GM23248 (cell line): ENCODE measurements around the gene LSM5. TPM values are rescaled to one million over a fixed set of nuclear protein-coding genes. Genes with fewer than 3 reads are reported as not detected.
A peak's percentile ranks its signal among the peaks of the same experiment; 100 is the strongest.

ENCODE experiments used
- DNase-seq: peaks from one replicate; pipeline ENCODE4 v3.0.0-alpha.2; 2015
- H2AFZ ChIP-seq: fragments of 200-600 bp; sonication (generic); 2 replicates; pipeline ENCODE4 v1.6.1; 2016; ENCODE audit warnings: antibody characterized with exemption
- H3F3A ChIP-seq: fragments of 200-600 bp; sonication (generic); 2 replicates; pipeline ENCODE4 v1.6.1; 2016; ENCODE audit warnings: mild to moderate bottlenecking, antibody characterized with exemption, mixed run types; ENCODE audit not compliant: insufficient read depth
- H3K27ac ChIP-seq: fragments of 200-600 bp; sonication (generic); 2 replicates; pipeline ENCODE4 v1.5.1; 2016; ENCODE audit warnings: mild to moderate bottlenecking
- H3K27me3 ChIP-seq: fragments of 200-600 bp; sonication (generic); replicated peaks from 2 replicates; pipeline ENCODE4 v1.6.1; 2016; ENCODE audit warnings: mild to moderate bottlenecking; ENCODE audit not compliant: insufficient read depth
- H3K36me3 ChIP-seq: fragments of 200-600 bp; sonication (generic); 2 replicates; pipeline ENCODE4 v1.6.1; 2016; ENCODE audit warnings: low read depth, mild to moderate bottlenecking
- H3K4me1 ChIP-seq: fragments of 200-600 bp; sonication (generic); 2 replicates; pipeline ENCODE4 v1.6.1; 2016; ENCODE audit warnings: mild to moderate bottlenecking; ENCODE audit not compliant: insufficient read depth
- H3K4me2 ChIP-seq: fragments of 200-600 bp; sonication (generic); one replicate; pipeline ENCODE4 v1.6.1; 2016; ENCODE audit warnings: mild to moderate bottlenecking; ENCODE audit not compliant: unreplicated experiment
- H3K4me3 ChIP-seq: fragments of 200-600 bp; sonication (generic); 2 replicates; pipeline ENCODE4 v1.5.1; 2016; ENCODE audit warnings: mild to moderate bottlenecking
- H3K79me2 ChIP-seq: fragments of 200-600 bp; sonication (generic); 2 replicates; pipeline ENCODE4 v1.6.1; 2016; ENCODE audit warnings: mild to moderate bottlenecking; ENCODE audit not compliant: insufficient read depth
- H3K9ac ChIP-seq: fragments of 200-600 bp; sonication (generic); 2 replicates; pipeline ENCODE4 v1.6.1; 2016; ENCODE audit warnings: mild to moderate bottlenecking
- H3K9me2 ChIP-seq: fragments of 200-600 bp; sonication (generic); 2 replicates; pipeline ENCODE4 v1.6.1; 2016; ENCODE audit warnings: mixed run types, mild to moderate bottlenecking, moderate library complexity; ENCODE audit not compliant: insufficient read depth
- H3K9me3 ChIP-seq: fragments of 200-600 bp; sonication (generic); one replicate; pipeline ENCODE4 v1.6.1; 2017; ENCODE audit warnings: low read depth
- H4K20me1 ChIP-seq: fragments of 200-600 bp; sonication (generic); 2 replicates; pipeline ENCODE4 v1.6.0; 2016; ENCODE audit not compliant: insufficient read depth
- EZH2 ChIP-seq: fragments of 200-600 bp; sonication (generic); IDR thresholded peaks from 2 replicates; pipeline ENCODE4 v1.6.1; 2018; ENCODE audit warnings: antibody characterized with exemption, mild to moderate bottlenecking; ENCODE audit not compliant: insufficient read depth, poor library complexity, severe bottlenecking
- EZH2phosphoT487 ChIP-seq: fragments of 200-600 bp; sonication (generic); IDR thresholded peaks from 2 replicates; pipeline ENCODE4 v1.6.1; 2018; ENCODE audit warnings: antibody characterized with exemption, moderate library complexity, mild to moderate bottlenecking, low read depth; ENCODE audit not compliant: insufficient read depth
- WGBS, 2 experiments: methylation state at CpG; one replicate each; pipeline ENCODE4 v1.1.6; 2015 to 2017; ENCODE audit warnings: low lambda C conversion rate in 2 of 2, low coverage in 1 of 2; ENCODE audit errors: missing lambda C conversion rate in 2 of 2; 5-methylcytosine and 5-hydroxymethylcytosine counted together
- in situ Hi-C: fragments of 300-500 bp; cut with MboI; formaldehyde crosslinking; loops from 2 replicates; pipeline ENCODE4 v1.15.0; 2020
- polyA plus RNA-seq: library from polyadenylated mRNA; unstranded; fragments of >200 nt; fragmentation: Nextera tagmentation; extraction: Ambion mirVana; gene quantifications from 2 replicates; pipeline ENCODE4 v1.2.1, GENCODE V29; 2016
- total RNA-seq: library from RNA; depleted of rRNA; stranded (reverse); fragments of >200 nt; shearing (Covaris generic); gene quantifications from 2 replicates; pipeline ENCODE4 v1.2.3, GENCODE V29; 2014

LSM5 gene
- total and polyA plus RNA-seq, 2 experiments from 2014 or later = 19.7 to 110 TPM

GRCh38 chr7:32515890-32516550, 25.8 kb upstream of the LSM5 start:
- Histone ChIP-seq H3K27me3 (no peaks in the 10 kb centered on the region), H3K9ac (no peak overlapping the region), H3K27ac (0 out of 2 replicates have a peak overlapping the region, but pooled peaks have one; percentile 8), H3K79me2 (peaks cover 100% of the 10 kb centered on the region), H2AFZ (no peak overlapping the region), H3K4me3 (no peak overlapping the region), H3K9me3 (peaks cover 5% of the 10 kb centered on the region), H3F3A (peaks cover 13% of the 10 kb centered on the region; the same call in 1 of the 2 replicates), H3K4me1 (peaks cover 11% of the 10 kb centered on the region), H3K4me2 (no peak overlapping the region), H4K20me1 (peaks cover 4% of the 10 kb centered on the region; the same call in 1 of the 2 replicates), H3K9me2 (no peaks in the 10 kb centered on the region), H3K36me3 (peaks cover 9% of the 10 kb centered on the region; the same call in 1 of the 2 replicates)
- in situ Hi-C loops = no loop called here
- DNase-seq = peak; percentile 6
- TF ChIP-seq EZH2phosphoT487 (no peak), EZH2 (no peak)
- WGBS, 2 experiments = 91 to 98% methylated on average over 3 of the region's 3 CpGs

GRCh38 chr7:32513210-32513609, 23.0 kb upstream of the LSM5 start:
- Histone ChIP-seq H2AFZ (no peak overlapping the region), H3K9me2 (no peaks in the 10 kb centered on the region), H3K27ac (no peak overlapping the region), H3K79me2 (peaks cover 100% of the 10 kb centered on the region), H3K9ac (no peak overlapping the region), H3K36me3 (0 out of 2 replicates have a peak, but pooled peaks cover 5% of the 10 kb centered on the region), H3K4me2 (no peak overlapping the region), H3K27me3 (no peaks in the 10 kb centered on the region), H3K4me3 (no peak overlapping the region), H3K9me3 (no peaks in the 10 kb centered on the region), H3F3A (peaks cover 13% of the 10 kb centered on the region; the same call in 1 of the 2 replicates), H3K4me1 (peaks cover 11% of the 10 kb centered on the region), H4K20me1 (peaks cover 4% of the 10 kb centered on the region; the same call in 1 of the 2 replicates)
- no peak for DNase-seq
- in situ Hi-C loops = no loop called here
- TF ChIP-seq EZH2 (no peak), EZH2phosphoT487 (no peak)
- 100% methylated on average over 1 of the region's 1 CpG for WGBS, 2 experiments

DNA sequence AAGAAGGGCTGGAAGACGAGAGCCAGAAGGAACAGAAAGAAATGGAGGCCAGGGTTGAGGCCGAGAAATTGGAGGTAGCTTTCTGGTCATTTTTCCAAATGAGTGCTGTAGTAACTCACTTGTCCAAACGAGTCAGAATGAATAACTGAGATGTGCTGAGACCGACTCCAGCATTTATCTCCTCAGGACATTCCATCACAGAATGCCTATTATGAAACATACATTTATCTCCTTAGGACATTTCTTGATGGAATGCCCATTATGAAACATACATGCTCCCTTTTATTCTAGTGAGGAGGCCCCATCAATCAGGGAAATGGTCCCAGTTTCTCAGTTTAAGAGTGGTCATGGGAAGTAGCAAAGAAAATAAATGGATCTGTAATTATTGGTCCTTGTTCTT, 21.6 kb upstream of the LSM5 start:
- H3K4me2 ChIP-seq = no peak overlapping the region
- H3K79me2 ChIP-seq = peaks cover 100% of the 10 kb centered on the region
- no peak overlapping the region for H3K4me3 ChIP-seq
- H4K20me1 ChIP-seq = peaks cover 4% of the 10 kb centered on the region; the same call in 1 of the 2 replicates
- peak; percentile 18 for DNase-seq
- H3K27ac ChIP-seq = no peak overlapping the region
- H3K9me3 ChIP-seq = no peaks in the 10 kb centered on the region
- H3K4me1 ChIP-seq = peaks cover 22% of the 10 kb centered on the region
- no peaks in the 10 kb centered on the region for H3K36me3 ChIP-seq
- no peaks in the 10 kb centered on the region for H3K27me3 ChIP-seq
- WGBS, 2 experiments = 90 to 93% methylated on average over 4 of the region's 4 CpGs
- in situ Hi-C loops = no loop called here
- H3F3A ChIP-seq = peaks cover 23% of the 10 kb centered on the region; the same call in 1 of the 2 replicates
- TF ChIP-seq EZH2phosphoT487 (no peak), EZH2 (no peak)
- no peak overlapping the region for H3K9ac ChIP-seq
- H3K9me2 ChIP-seq = no peaks in the 10 kb centered on the region
- no peak overlapping the region for H2AFZ ChIP-seq

DNA sequence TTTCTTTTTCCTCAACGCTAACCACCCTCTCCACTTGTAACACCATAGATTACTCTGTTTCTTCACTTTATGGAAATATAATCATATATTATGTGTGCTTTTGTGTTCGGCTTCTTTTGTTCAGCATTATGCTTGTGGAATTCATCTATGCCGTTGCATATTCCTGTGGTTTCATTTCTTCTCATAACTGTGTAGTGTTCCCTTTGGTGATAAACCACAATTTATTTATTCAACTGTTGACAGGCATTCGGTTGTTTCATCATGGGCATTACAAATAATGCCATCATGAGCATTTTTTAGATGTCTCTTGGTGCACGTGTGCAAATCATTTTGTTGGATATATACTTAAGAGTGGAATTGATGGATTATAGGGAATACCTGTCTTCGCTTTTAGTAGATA, 17.2 kb upstream of the LSM5 start:
- peak; percentile 37 for DNase-seq
- Histone ChIP-seq H3K9me2 (no peaks in the 10 kb centered on the region), H2AFZ (no peak overlapping the region), H3K79me2 (peaks cover 100% of the 10 kb centered on the region), H3K36me3 (no peaks in the 10 kb centered on the region), H3K4me2 (peak overlapping the region; percentile 69), H3K4me1 (peaks cover 32% of the 10 kb centered on the region), H3K27me3 (no peaks in the 10 kb centered on the region), H3K4me3 (no peak overlapping the region), H3K9me3 (no peaks in the 10 kb centered on the region), H3K9ac (no peak overlapping the region), H3K27ac (peak overlapping the region; percentile 86), H4K20me1 (no peaks in the 10 kb centered on the region; the same call in 1 of the 2 replicates), H3F3A (peaks cover 24% of the 10 kb centered on the region)
- no peak for TF ChIP-seq EZH2
- TF ChIP-seq EZH2phosphoT487 = 0 out of 2 replicates have a peak, but pooled peaks have one; percentile 29
- in situ Hi-C loops = no loop called here
- 79 to 81% methylated on average over 6 of the region's 6 CpGs for WGBS, 2 experiments
